ENCODE measurements around the gene FNIP2. TPM values are rescaled to one million over a fixed set of nuclear protein-coding genes. Genes with fewer than 3 reads are reported as not detected.

The FNIP2 gene
- total and polyA plus RNA-seq, 10 of the 15 experiments (the other 5 are each of a cell fraction or from before 2014, with no cell fraction given): 0.03 to 0.38 (median 0.15) TPM

DNA sequence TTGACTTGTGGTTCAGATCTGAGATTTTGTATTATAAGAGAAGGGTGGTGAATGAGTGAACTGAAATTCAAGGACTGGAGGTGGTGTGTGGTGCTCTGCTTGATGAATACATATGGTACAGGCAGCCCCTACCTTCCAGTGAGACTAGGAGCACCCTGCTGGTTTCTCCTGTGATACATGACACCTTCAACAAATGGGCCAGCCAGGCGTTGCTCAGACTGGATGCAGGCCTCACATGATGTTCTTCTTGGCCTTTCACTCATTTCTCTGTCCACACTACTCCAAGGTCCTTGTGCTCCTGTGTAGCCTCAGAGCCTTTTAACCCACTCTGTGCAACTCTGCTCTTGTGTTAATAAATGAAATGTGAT is 67.2 kb downstream of the FNIP2 start:
- H3K4me2 ChIP-seq (ENCODE audit: control insufficient read depth, insufficient read depth): no peak overlapping the region
- no peak overlapping the region for H2AFZ ChIP-seq (ENCODE audit: control insufficient read depth, low read depth, low read length)
- ChIA-PET SMC1A (ENCODE audit: uncharacterized antibody, unreplicated experiment) (interaction anchor here (1.2 to 1.7 kb wide), 2 partner anchors 9 to 15 kb away, joined by 7 read pairs; no protein-coding TSS in a partner anchor), POLR2A (interaction anchor here (0.6 kb wide), 1 partner anchor 41 kb away, joined by 5 read pairs; no protein-coding TSS in a partner anchor), RAD21 (ENCODE audit: unreplicated experiment) (no interaction called here), CTCF (interaction anchor here (0.7 to 1.4 kb wide), 3 partner anchors 9 to 30 kb away, joined by 3 read pairs; no protein-coding TSS in a partner anchor)
- no peak overlapping the region for H3K4me3 ChIP-seq
- no peaks in the 10 kb centered on the region for H3K79me2 ChIP-seq (ENCODE audit: control insufficient read depth, insufficient read depth, low read length)
- ATAC-seq (no peak), DNase-seq (ENCODE audit: low read depth, low spot score) (no peak), FAIRE-seq (no peak)
- WGBS (ENCODE audit: insufficient coverage, insufficient replicate concordance, low lambda C conversion rate, missing lambda C conversion rate): 0% methylated on average over 1 of the region's 1 CpG
- in situ Hi-C loops (cut with MboI): no loop called here
- H3K9ac ChIP-seq (ENCODE audit: control insufficient read depth, insufficient read depth, low read length): no peak overlapping the region
- no TSS peak for BruUV-seq (replicated peaks)
- no peaks in the 10 kb centered on the region for H3K36me3 ChIP-seq (ENCODE audit: control insufficient read depth in 2 of 2, insufficient read depth in 2 of 2, low read length in 1 of 2)
- no peaks in the 10 kb centered on the region for H3K4me1 ChIP-seq (ENCODE audit: control insufficient read depth, insufficient read depth, low read length)
- H3K27me3 ChIP-seq (replicated peaks in 1 of 2; ENCODE audit: control insufficient read depth in 2 of 2, insufficient read depth in 2 of 2, low read length in 1 of 2): no peaks in the 10 kb centered on the region
- no peaks in the 10 kb centered on the region for H3K9me3 ChIP-seq (replicated peaks; ENCODE audit: control insufficient read depth, insufficient read depth, low read length)
- no peaks in the 10 kb centered on the region for H4K20me1 ChIP-seq (ENCODE audit: control insufficient read depth, insufficient read depth)
- intact Hi-C loops (cut with micrococcal nuclease; ENCODE audit: unreplicated experiment): no loop called here
- H3K27ac ChIP-seq (ENCODE audit: control insufficient read depth, insufficient read depth): no peak overlapping the region
- TF ChIP-seq MEF2A (IDR thresholded peaks at IDR 0.05; ENCODE audit: insufficient read depth, low read depth, low read length): no peak
- TF ChIP-seq, protein P1, sequence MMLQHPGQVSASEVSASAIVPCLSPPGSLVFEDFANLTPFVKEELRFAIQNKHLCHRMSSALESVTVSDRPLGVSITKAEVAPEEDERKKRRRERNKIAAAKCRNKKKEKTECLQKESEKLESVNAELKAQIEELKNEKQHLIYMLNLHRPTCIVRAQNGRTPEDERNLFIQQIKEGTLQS (IDR thresholded peaks at IDR 0.05; ENCODE audit: borderline replicate concordance, extremely low read depth, low read depth, low read length): no peak
- TF ChIP-seq, protein P2, sequence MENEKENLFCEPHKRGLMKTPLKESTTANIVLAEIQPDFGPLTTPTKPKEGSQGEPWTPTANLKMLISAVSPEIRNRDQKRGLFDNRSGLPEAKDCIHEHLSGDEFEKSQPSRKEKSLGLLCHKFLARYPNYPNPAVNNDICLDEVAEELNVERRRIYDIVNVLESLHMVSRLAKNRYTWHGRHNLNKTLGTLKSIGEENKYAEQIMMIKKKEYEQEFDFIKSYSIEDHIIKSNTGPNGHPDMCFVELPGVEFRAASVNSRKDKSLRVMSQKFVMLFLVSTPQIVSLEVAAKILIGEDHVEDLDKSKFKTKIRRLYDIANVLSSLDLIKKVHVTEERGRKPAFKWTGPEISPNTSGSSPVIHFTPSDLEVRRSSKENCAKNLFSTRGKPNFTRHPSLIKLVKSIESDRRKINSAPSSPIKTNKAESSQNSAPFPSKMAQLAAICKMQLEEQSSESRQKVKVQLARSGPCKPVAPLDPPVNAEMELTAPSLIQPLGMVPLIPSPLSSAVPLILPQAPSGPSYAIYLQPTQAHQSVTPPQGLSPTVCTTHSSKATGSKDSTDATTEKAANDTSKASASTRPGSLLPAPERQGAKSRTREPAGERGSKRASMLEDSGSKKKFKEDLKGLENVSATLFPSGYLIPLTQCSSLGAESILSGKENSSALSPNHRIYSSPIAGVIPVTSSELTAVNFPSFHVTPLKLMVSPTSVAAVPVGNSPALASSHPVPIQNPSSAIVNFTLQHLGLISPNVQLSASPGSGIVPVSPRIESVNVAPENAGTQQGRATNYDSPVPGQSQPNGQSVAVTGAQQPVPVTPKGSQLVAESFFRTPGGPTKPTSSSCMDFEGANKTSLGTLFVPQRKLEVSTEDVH (IDR thresholded peaks at IDR 0.05; ENCODE audit: low read depth, partially characterized antibody): no peak
- TF ChIP-seq, protein P3, sequence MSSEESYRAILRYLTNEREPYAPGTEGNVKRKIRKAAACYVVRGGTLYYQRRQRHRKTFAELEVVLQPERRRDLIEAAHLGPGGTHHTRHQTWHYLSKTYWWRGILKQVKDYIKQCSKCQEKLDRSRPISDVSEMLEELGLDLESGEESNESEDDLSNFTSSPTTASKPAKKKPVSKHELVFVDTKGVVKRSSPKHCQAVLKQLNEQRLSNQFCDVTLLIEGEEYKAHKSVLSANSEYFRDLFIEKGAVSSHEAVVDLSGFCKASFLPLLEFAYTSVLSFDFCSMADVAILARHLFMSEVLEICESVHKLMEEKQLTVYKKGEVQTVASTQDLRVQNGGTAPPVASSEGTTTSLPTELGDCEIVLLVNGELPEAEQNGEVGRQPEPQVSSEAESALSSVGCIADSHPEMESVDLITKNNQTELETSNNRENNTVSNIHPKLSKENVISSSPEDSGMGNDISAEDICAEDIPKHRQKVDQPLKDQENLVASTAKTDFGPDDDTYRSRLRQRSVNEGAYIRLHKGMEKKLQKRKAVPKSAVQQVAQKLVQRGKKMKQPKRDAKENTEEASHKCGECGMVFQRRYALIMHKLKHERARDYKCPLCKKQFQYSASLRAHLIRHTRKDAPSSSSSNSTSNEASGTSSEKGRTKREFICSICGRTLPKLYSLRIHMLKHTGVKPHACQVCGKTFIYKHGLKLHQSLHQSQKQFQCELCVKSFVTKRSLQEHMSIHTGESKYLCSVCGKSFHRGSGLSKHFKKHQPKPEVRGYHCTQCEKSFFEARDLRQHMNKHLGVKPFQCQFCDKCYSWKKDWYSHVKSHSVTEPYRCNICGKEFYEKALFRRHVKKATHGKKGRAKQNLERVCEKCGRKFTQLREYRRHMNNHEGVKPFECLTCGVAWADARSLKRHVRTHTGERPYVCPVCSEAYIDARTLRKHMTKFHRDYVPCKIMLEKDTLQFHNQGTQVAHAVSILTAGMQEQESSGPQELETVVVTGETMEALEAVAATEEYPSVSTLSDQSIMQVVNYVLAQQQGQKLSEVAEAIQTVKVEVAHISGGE (CRISPR knock-in tag; IDR thresholded peaks at IDR 0.05): no peak
- no peak for TF ChIP-seq CBFB (IDR thresholded peaks at IDR 0.05; ENCODE audit: low read depth)
- TF ChIP-seq CREB1 (IDR thresholded peaks at IDR 0.05; ENCODE audit: low read depth): no peak
- TF ChIP-seq, protein P4, sequence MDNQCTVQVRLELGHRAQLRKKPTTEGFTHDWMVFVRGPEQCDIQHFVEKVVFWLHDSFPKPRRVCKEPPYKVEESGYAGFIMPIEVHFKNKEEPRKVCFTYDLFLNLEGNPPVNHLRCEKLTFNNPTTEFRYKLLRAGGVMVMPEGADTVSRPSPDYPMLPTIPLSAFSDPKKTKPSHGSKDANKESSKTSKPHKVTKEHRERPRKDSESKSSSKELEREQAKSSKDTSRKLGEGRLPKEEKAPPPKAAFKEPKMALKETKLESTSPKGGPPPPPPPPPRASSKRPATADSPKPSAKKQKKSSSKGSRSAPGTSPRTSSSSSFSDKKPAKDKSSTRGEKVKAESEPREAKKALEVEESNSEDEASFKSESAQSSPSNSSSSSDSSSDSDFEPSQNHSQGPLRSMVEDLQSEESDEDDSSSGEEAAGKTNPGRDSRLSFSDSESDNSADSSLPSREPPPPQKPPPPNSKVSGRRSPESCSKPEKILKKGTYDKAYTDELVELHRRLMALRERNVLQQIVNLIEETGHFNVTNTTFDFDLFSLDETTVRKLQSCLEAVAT (IDR thresholded peaks at IDR 0.05): no peak
- TF ChIP-seq NR2C1 (IDR thresholded peaks at IDR 0.05): no peak
- no peak for TF ChIP-seq FOS (IDR thresholded peaks at IDR 0.05; ENCODE audit: borderline replicate concordance, extremely low read depth, insufficient read length)
- TF ChIP-seq, protein P5, sequence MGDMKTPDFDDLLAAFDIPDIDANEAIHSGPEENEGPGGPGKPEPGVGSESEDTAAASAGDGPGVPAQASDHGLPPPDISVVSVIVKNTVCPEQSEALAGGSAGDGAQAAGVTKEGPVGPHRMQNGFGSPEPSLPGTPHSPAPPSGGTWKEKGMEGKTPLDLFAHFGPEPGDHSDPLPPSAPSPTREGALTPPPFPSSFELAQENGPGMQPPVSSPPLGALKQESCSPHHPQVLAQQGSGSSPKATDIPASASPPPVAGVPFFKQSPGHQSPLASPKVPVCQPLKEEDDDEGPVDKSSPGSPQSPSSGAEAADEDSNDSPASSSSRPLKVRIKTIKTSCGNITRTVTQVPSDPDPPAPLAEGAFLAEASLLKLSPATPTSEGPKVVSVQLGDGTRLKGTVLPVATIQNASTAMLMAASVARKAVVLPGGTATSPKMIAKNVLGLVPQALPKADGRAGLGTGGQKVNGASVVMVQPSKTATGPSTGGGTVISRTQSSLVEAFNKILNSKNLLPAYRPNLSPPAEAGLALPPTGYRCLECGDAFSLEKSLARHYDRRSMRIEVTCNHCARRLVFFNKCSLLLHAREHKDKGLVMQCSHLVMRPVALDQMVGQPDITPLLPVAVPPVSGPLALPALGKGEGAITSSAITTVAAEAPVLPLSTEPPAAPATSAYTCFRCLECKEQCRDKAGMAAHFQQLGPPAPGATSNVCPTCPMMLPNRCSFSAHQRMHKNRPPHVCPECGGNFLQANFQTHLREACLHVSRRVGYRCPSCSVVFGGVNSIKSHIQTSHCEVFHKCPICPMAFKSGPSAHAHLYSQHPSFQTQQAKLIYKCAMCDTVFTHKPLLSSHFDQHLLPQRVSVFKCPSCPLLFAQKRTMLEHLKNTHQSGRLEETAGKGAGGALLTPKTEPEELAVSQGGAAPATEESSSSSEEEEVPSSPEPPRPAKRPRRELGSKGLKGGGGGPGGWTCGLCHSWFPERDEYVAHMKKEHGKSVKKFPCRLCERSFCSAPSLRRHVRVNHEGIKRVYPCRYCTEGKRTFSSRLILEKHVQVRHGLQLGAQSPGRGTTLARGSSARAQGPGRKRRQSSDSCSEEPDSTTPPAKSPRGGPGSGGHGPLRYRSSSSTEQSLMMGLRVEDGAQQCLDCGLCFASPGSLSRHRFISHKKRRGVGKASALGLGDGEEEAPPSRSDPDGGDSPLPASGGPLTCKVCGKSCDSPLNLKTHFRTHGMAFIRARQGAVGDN (IDR thresholded peaks at IDR 0.05): no peak
- no peak for TF ChIP-seq RAD51 (IDR thresholded peaks at IDR 0.05)
- TF ChIP-seq HDAC2 (IDR thresholded peaks at IDR 0.05): no peak

Measured in GM12878 (cell line).